ENCODE results near the gene ZNF609.

- TF ChIP-seq POLR2AphosphoS5 (IDR thresholded peaks at IDR 0.05; ENCODE audit: borderline replicate concordance, low read depth, low read length), result no peak
- TF ChIP-seq EZH2 (IDR thresholded peaks at IDR 0.05), result no peak
Measured at GRCh38 chr15:64453689-64454037, 6.7 kb upstream of the ZNF609 start.

Data from SK-N-MC (cell line).